CD4-positive, alpha-beta T cell treated with Interleukin-10 for 1 hour (primary cell): Measurements from ENCODE around the gene SUCLA2.
A peak's percentile ranks its signal among the peaks of the same experiment; 100 is the strongest.
"Not testable (repeated sequence)": the region's sequence is repeated elsewhere in the genome, so short reads cannot be mapped to it uniquely, and the experiment has no call there.

Experiments used
- DNase-seq: peaks from one replicate; pipeline ENCODE4 v3.0.0-alpha.2; 2020

SUCLA2 gene

DNA sequence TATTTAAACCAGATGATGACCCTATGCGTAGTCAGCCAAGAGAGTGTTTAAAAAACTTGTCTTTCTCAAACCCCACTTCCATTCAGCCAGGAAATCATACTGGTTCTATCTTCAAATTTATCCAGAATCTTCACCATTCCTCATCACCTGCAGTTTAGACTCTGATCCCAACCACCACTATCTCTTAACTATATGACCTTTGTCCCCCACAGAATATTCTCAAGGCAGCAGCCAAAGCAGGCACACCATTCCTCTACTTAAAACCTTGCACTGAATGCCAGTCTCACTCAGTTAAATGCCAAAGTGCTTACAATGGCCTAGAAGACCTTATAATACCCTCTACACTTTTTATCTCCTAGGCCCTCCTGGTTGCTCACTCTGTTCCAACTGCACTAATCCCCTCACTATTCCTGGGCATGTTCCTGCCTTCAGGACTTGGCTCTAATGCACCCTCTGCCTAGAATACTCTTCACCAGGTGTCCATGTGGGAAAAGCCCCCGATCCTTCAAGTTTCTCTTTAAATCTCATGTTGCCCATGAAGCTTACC is 10.1 kb downstream of the SUCLA2 start:
- DNase-seq: no peak

DNA sequence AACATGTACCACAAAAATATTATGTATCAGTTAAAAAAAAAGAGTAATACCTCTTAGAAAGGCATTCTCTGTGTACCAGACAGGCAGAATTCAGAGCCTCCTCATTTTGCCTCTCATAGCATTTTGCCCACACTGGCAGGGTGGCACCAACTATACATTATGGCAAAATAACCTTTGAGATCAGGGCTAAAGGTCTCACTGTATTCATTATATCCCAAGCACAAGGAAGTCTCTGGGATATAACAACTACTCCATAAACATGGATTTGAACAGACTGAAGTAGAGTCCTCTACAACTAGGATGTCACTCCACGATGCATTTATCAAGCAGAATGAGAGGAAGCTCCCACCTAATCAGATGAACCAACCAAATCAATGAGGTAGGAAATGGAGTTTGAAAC is 10.6 kb downstream of the SUCLA2 start:
- DNase-seq: no peak

DNA sequence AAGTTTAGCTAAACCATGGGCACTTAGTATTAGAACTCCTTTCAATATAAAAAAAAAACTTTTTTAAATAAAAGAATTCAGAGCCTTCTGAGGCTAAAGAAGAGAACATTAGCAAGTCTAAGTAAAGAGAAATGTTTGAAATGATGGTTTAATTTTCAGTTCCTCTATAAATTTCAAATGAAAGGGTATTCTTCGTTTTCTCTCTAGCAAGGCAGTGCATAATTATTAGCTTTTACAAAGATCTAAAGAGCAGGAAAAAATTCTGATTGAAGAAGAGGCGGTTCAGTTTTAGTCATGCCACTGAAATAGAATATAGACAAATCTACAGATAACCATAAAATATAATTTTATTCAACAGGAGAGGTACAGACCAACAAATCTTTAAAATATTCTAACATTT is 18.0 kb downstream of the SUCLA2 start:
- no peak for DNase-seq

DNA sequence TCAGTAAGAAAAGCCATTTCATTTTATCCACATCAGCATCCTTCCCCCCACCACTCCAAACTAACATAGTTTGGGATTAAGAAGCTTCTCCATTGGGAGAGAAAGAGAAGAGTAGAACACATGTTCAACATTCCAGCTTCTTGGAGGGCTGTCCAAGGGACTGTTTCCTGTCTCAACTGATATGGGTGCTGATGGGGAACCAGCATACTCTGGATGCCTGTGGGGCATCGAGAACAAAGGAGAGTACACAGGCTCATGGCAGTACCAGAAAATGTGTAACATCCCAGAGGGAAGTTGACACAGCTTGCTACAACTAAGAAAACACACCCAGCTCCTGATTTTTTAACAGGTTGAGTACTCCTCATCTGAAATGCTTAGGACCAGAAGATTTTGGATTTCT is 24.7 kb downstream of the SUCLA2 start:
- no peak for DNase-seq

DNA sequence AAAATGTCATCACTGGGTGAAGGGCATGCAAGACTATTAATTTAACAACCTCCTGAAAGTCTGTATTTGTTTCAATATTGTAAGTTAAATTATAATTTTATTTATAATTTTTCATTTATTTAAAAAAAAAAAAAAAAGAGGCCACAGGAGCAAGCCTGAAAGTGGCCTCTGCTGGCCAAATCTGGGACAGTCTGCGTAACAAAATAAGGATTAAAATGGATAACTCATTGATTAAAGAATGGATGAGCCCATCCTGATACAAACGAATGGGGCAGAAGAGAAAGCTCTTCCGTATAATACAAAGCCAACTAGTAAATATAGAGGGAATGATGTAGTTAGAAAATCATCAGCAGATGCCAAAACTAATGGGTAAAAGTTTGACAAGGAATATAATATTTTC is 36.2 kb downstream of the SUCLA2 start:
- no peak for DNase-seq

DNA sequence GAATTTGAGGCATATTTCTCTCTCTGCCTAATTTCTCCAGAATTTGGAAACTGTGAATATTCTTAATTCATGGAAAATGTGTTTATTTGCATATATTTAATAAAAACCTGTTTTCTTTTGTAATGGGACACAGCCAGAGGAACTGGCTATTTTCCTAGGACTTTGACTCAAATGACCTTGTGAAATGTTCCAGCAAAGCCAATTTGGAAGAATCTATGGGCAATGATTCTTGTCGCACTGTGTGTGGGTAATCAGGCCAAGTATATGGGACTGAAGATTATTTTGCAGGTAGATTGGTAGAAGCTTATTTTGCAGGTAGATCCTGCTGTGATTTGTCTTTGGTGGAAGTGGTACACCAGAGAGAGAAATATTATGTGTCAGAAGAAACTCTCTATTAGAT is 38.8 kb downstream of the SUCLA2 start:
- no peak for DNase-seq

DNA sequence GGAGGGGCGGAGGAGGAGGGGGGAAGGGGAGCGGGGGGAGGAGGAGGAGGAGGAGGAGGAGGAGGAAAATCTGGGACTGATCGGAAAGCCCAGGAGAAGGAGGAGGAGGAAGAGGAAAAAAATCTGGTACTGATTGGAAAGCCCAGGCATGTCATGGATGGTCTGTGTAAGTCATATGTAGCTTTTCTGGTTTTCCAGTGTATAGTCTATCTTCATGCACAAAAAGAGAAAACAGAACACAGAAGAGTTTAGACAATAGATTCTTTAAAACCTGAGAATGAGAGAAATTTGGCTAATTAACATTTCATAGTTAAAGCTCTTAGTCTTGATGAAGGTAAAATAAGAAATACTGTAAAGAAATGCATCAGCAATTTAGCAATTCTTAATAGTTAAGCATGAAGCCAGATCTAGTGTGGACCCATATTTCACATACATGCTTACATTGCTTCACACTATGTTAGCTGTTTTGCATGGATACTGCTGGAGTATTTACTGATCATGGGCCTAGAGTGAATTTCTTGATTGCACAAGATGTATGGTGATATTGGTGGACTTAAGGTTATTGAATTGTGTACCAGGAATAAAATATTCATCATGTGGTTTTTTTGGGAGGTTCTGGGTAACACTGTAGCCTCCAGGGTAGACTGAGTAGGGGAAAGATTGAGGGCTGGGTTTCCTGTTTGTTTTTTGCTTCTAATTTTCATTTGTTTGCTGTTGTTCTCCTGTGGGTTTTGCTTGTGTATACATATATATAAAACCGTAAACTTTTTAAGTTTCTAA is 41.4 kb downstream of the SUCLA2 start:
- no peak for DNase-seq

DNA sequence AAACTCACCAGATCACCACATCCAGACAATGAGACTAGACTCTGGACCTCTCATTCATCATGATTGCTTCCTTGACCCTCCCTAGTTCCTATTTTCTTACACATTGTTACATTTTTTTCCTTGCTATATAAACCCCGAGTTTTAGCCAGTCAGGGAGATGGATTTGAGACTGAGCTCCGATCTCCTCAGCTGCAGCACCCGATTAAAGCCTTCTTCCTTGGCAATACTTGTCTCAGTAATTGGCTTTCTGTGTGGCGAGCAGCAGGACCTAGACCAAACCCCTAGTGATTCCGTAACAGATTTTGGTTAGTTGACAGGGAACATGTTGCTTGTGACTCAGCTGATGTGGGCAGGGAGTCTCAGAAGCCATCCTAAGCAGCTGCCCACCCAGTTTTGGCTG is 44.0 kb downstream of the SUCLA2 start:
- DNase-seq: no peak

DNA sequence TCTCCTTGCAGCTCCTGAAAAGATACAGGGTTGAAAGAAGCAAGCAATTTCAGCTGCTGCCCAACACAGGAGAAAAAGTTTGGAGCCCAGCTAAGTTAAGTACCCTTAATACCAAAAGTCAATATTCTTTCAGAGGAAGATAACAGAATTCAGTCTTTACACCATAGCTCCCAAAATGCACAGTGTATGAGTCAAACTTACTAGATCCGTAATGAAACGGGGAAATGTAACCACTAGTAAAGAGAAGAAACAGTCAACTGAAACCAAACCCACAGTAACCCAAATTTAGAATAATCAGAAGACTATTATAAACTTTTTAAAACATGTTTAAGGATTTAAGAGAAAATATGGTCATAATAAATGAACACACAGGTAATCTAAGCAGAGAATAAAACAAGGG is 45.2 kb downstream of the SUCLA2 start:
- DNase-seq: no peak

DNA sequence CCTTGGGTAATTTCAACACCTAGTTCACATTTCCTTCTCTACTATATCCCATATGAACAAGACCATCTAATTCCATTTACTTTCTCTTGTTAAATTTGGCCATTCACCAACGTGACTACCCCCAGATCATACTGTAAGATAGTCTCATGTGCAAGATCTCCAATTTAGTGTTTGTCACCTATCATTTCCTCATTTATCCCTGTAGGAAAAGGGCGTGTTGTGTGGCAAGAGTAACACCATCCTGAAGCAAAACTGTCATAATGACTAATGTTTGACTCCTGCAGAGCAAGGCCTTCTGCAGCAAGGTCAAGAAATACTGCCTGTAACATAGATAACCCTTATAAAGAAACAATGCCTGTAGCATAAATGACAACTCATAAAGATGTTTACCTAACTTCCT is 51.3 kb downstream of the SUCLA2 start:
- no peak for DNase-seq

DNA sequence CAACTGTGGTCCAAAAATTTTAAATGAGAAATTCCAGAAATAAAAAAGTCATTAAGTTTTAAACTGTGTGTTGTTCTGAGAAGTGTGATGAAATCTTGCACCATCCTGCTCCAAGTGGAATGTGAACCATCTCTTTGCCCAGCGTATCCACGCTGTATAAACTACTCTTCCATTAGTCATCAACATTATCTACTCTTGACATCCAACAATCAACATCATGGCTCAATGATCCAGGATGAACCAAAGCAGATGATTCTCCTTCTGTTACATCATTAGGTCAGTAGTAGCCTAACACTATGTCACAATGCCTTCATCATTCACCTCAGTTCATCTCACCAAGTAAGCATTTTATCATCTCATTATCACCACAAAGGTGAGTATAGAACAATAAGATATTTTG is 55.3 kb downstream of the SUCLA2 start:
- no peak for DNase-seq

DNA sequence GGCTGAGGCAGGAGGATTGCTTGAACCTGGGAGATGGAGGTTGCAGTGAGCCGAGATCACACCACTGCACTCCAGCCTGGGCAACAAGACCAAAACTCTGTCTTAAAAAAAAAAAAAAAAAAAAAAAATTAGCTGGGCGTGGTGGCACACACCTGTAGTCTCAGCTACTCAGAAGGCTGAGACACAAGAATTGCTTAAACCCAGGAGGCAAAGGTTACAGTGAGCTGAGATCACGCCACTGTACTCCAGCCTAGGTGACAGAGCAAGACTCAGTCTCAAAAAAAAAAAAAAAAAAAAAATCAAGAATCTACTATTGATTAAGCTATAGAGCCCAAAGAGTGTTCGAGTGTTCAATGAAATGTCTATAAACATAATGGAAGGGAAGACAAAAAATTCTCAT is 55.9 kb downstream of the SUCLA2 start:
- DNase-seq: not testable (repeated sequence)

DNA sequence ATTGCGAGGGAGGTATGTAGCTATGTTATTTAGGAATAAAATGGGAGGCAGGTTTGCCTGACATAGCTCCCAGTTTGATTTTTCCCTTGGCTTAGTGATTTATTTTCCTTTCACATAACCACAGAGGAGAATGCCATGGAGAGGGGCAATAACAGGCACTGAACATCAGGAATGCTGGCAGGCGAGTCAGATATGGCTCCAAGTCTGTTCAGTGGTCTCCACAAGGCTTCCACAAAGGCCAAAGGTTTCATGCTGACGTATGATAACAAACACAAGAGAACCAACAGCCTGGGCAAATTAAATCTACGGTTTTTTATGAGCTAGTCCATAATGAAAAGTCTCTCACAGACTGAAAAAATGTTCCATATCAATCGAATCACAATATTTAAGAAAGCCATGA is 66.7 kb downstream of the SUCLA2 start:
- no peak for DNase-seq

DNA sequence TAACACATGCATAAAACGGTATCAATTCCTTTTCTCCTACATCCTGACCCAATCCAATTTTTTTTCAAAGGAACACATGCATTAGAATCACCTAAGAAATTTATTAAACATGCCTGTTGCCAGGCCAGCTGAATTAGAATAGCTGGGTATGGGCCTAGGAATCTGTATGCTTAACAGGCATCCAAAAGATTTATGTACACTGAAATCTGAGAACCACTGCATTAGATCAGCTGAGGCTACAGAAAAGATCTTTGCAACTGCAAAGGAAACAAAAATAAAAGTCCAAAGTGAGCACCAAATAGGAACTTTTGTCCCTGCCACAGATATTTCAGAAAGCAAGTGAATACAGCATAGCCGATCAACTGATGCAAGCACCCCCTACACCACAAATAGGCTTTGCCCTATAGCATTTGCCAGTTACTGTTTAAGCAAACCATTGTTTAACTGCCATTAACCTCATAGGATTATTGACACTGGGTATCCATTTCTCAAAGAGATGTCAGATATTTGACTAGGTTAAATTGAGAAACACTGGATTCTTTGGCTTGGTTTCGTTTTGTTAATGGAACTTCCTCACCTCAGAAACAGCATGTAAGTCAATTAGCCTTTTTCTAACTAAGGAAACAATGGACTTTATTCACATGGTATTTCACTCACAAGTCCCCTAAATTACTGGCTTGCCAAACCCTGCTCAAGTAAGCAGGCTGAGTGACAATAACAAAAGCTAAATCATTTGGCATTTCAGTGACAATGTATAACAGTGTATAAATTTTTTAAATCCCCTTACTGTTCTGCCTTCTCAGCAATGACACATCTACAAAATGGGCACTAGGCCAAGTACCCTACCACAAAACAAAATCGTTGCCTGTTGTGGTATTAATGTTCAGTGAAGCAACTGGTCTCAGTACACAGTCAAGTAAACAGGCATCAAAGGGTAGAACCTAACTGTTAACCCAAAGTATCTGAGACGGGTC is 67.8 kb downstream of the SUCLA2 start:
- no peak for DNase-seq

DNA sequence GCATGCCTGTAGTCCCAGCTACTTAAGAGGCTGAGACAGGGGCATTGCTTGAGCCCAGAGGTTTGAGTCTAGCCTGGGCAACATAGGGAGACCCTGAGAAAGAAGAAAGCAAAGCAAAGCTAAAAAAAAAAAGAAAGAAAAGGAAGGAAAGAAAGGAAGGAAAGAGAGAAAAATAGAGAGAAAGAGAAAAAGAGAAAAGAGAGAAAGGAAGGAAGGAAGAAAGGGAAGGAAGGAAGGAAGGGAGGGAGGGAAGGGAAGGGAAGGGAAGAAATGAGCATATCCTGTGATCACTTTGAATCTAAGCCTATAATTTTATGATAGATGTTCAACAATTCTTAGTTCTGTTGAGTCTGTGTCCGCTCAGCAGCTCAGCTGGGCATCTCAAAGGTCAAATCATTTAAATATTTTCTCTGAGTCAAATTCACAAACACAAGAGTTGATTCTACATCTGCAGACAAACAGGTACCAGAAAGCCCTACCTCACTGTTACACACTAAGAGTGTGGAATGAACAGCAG is 70.4 kb downstream of the SUCLA2 start:
- no peak for DNase-seq

DNA sequence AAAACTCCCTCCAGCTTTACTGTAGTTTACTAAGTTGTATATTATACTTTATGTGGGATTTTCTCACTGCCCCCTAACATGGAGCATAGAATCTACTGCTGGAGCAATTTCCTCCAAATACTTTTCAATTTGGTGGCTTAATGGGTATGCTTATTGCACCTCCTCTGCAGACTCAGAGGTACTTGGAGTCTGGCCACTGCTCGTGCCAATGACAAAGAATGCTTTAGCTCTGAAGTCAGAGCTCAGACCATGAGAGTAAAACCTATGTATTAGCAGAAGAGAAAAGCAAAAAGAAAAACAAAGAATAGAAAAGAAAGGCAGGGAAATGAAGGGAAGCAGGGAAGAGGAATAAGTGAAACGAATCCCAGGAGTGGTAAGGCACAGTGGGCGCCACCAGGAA is 71.9 kb downstream of the SUCLA2 start:
- no peak for DNase-seq

DNA sequence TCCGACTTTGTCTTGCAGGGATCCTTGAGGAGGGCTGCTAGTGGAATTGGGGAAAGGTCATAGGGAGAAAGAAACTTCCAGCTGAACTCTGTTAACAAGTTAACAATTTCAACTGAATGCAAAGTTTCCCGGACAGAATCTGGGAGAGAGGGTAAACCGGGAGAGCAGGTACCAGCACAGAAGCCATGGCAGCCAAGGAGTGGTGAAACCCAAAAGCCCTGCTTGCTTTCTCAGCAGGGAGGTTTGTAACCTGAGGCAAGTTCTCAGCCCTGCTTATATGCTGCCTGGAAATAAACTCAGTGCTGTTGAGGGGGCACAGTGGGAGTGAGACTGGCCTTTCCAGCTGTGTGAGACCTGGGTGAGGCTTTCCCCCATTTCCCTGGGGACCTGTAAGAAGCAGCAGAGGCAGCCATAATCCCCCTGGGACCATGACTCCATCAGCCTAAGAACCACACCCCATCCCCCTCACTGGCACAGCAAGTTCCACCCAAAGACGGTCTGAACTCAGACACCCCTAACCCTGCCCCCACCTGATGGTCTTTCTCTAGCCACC is 84.0 kb downstream of the SUCLA2 start:
- DNase-seq: no peak

DNA sequence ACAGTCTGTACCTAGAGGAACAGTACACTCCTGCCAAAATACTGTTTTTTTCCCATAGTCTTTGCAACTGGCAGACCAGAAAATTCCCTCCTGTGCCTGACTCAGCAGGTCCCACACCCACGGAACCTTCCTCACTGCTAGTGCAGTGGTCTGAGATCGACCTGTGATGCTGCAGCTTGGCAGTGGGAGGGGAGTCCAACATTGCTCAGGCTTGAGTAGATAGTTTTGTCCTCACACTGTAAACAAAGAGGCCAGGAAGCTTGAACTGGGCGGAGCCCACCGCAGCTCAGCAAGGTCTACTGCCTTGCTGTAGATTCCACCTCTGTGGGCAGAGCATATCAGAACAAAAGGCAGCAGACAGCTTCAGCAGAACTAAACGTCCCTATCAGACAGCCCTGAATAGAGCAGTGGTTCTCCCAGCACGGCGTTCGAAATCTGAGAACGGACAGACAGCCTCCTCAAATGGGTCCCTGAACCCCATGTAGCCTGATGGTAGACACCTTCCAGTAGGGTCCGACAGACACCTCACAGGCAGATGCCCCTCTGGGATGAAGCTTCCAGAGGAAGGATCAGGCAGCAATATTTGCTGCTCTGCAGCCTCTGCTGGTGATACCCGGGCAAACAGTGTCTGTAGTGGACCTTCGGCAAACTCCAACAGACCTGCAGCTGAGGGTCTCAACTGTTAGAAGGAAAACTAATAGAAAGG is 92.7 kb downstream of the SUCLA2 start:
- DNase-seq: no peak

DNA sequence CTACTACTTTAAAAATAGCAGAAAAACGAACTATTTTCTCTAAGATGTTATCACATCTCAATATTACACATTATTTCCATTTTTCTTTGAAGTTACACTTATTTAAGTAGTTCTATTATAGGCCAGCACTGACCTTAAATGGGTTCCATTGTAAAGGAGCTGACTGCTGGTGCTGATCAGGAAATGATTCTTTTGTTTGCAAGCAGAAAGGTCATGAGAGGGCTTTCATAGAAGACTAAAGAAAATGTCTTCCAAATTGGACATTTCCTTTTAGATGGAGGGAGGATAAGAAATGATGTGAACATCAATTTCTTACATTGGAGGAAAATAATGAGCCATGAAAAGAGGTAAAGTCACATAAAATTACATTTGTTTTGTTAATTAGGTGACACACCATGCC is 96.2 kb downstream of the SUCLA2 start:
- DNase-seq: no peak

DNA sequence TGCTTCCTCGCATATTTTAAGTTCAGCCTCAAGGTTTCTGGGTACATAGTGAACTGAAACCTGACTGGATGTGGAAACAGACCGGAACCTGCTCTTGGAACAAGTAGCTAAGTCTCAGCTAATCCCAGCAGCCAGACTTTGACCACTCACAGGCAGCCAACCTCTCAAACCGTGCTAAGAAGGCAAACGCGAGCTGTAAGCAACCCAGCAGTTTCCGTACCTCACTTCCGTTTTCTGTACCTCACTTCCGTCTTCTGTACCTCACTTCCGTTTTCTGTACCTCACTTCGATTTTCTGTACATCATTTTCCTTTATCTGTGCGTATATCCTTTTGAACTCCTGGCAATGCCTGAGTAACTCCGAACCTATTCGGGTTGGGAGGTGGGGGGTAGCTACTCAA is 96.8 kb downstream of the SUCLA2 start:
- peak; percentile 7 for DNase-seq

DNA sequence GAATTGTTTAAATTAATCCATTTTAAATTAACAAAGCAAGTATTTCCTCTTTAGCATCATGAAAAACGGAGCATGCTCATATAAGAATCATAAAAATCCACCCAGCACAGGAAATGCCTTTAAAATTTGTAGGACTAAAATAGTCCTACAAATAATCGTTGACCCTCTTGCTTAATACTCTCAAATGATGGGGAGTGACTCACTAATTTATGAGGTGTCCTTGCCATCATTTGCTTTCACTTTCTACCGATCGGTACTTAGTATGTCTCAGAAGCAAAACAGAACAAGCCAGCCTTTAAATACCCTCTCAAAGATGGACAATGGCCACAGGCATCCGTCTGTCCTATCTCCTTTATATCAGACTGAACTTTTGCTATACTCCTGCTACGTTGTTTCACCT is 97.2 kb downstream of the SUCLA2 start:
- no peak for DNase-seq

DNA sequence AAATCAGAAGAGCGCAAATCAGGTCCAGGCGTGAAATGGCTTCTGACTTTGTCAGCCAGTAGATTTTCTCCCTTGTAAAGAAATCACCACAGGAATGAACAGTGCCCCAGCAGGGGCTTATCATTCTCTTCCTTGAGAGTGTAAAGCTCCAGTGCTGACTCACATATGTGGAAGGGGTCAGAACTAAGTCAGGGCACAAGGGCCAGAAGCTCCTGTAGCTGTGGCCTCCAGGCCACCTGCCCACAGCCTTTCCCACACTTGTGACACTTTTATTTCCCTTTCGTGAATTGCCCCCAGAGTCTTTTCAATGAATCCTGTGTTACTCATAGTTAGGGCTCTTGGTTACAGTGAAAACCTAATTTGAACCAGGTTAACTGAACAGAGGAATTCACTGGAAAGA is 99.6 kb downstream of the SUCLA2 start:
- DNase-seq: no peak

DNA sequence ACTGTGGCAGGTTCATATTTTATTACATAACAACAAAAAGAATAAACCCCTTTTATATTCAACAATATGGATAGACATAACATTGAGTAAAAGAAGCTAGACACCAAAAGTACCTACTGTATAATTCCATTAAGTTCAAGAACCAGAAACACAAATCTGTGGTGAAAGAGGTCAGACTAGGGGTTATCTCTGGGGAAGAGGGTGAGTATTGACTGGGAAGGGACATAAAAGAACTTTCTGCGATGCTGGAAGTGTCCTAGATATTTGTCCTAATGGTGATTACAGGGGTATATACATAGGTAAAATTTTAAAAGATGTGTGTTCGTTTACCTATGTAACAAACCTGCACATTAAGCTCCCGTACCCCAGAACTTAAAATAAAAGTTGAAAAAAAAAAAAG is 103.0 kb downstream of the SUCLA2 start:
- DNase-seq: no peak
